Keratinocyte (primary cell): ENCODE data around the gene HDAC3. TPM values are rescaled to one million over a fixed set of nuclear protein-coding genes. Genes with fewer than 3 reads are reported as not detected.

Experiments used
- DNase-seq: peaks from one replicate; pipeline ENCODE4 v3.0.0-alpha.2; 2011; ENCODE audit warnings: low read depth, missing footprints, low spot score
- FAIRE-seq: peaks from 2 replicates; lab custom pipeline; 2011; peaks lifted over from hg19 to GRCh38; lab: Jason Lieb, UNC
- H2AFZ ChIP-seq: 2 replicates; pipeline ENCODE4 v1.6.0; 2012; ENCODE audit warnings: low read length, control low read depth, inconsistent platforms; ENCODE audit not compliant: control insufficient read depth
- H3K27ac ChIP-seq: 2 replicates; pipeline ENCODE4 v1.5.1; 2011; ENCODE audit warnings: low read length; ENCODE audit not compliant: control insufficient read depth, insufficient read depth
- H3K27me3 ChIP-seq: 3 replicates; pipeline ENCODE4 v1.6.0; 2011; ENCODE audit warnings: low read length; ENCODE audit not compliant: control insufficient read depth, insufficient read depth; ENCODE audit errors: extremely low read depth
- H3K36me3 ChIP-seq, 2 experiments: 2 replicates in 1 of 2; 3 replicates in 1 of 2; pipeline ENCODE4 v1.5.1; 2011; ENCODE audit warnings: low read length in 2 of 2, mild to moderate bottlenecking in 1 of 2; ENCODE audit not compliant: control insufficient read depth in 2 of 2, insufficient read depth in 2 of 2; ENCODE audit errors: extremely low read depth in 1 of 2
- H3K4me1 ChIP-seq: 3 replicates; pipeline ENCODE4 v1.5.1; 2011; ENCODE audit warnings: low read length; ENCODE audit not compliant: control insufficient read depth, insufficient read depth; ENCODE audit errors: extremely low read depth
- H3K4me2 ChIP-seq: 3 replicates; pipeline ENCODE4 v1.6.0; 2011; ENCODE audit warnings: low read depth, low read length; ENCODE audit not compliant: control insufficient read depth, insufficient read depth; ENCODE audit errors: extremely low read depth
- H3K4me3 ChIP-seq, 3 experiments: fragments of 200-600 bp in 1 of 3; sonication (generic) in 1 of 3; 2 replicates in 2 of 3; 3 replicates in 1 of 3; pipeline ENCODE4 v1.5.1; 2011 to 2016; ENCODE audit warnings: low read length in 3 of 3, mild to moderate bottlenecking in 3 of 3, control low read depth in 2 of 3, inconsistent platforms in 1 of 3, low read depth in 1 of 3, mixed read lengths in 1 of 3, mixed run types in 1 of 3, moderate library complexity in 1 of 3; ENCODE audit not compliant: control insufficient read depth in 2 of 3, insufficient read depth in 2 of 3; ENCODE audit errors: extremely low read depth in 1 of 3
- H3K79me2 ChIP-seq: 2 replicates; pipeline ENCODE4 v1.6.0; 2012; ENCODE audit warnings: low read length; ENCODE audit not compliant: control insufficient read depth, insufficient read depth
- H3K9ac ChIP-seq: 3 replicates; pipeline ENCODE4 v1.6.0; 2011; ENCODE audit warnings: low read length; ENCODE audit not compliant: control insufficient read depth, insufficient read depth; ENCODE audit errors: extremely low read depth
- H3K9me1 ChIP-seq: 3 replicates; pipeline ENCODE4 v1.6.0; 2011; ENCODE audit warnings: low read length; ENCODE audit not compliant: control insufficient read depth, insufficient read depth; ENCODE audit errors: extremely low read depth
- H3K9me3 ChIP-seq: 2 replicates; pipeline ENCODE4 v1.5.1; 2012; ENCODE audit warnings: low read depth, low read length; ENCODE audit not compliant: control insufficient read depth
- H4K20me1 ChIP-seq: 3 replicates; pipeline ENCODE4 v1.6.0; 2011; ENCODE audit warnings: low read length; ENCODE audit not compliant: control insufficient read depth, insufficient read depth; ENCODE audit errors: extremely low read depth
- CTCF ChIP-seq, 3 experiments: IDR thresholded peaks in 1 of 3; conservative IDR thresholded peaks in 1 of 3; optimal IDR thresholded peaks in 1 of 3; 2 replicates in 2 of 3; 3 replicates in 1 of 3; pipeline versions ENCODE3 to v1.5.1; 2011; ENCODE audit warnings: low read length in 3 of 3, mild to moderate bottlenecking in 3 of 3, moderate library complexity in 2 of 3, control low read depth in 1 of 3, inconsistent platforms in 1 of 3; ENCODE audit not compliant: insufficient read depth in 2 of 3; ENCODE audit errors: extremely low read depth in 1 of 3
- EZH2 ChIP-seq: IDR thresholded peaks from one replicate; pipeline ENCODE4 v1.6.1; 2012; ENCODE audit warnings: inconsistent platforms, mild to moderate bottlenecking, low read length, moderate library complexity
- dilution Hi-C: fragments of 300-500 bp; cut with MboI; formaldehyde crosslinking; loops from one replicate; pipeline ENCODE4 v1.7.0; 2020; ENCODE audit warnings: low sequenced_read_pairs; ENCODE audit not compliant: extremely low pct_ligation_motif_present
- polyA plus RNA-seq, 5 experiments: library from polyadenylated mRNA; depleted of rRNA in 3 of 5; stranded (reverse) in 3 of 5; stranded (forward) in 1 of 5; unstranded in 1 of 5; fragments of >200 nt; gene quantifications; 1 replicate in 1 of 5; 2 replicates in 3 of 5; 3 replicates in 1 of 5; pipeline versions ENCODE4 v1.2.1 to v1.2.3, GENCODE V29; 2011 to 2012; ENCODE audit warnings: missing spikeins in 2 of 5, low read depth in 1 of 5, low replicate concordance in 1 of 5

Gene HDAC3
- polyA plus RNA-seq, 1 donor (not counting 4 experiments of a cell fraction or from before 2014, with no cell fraction given), result 97.4 TPM

- TF ChIP-seq EZH2, result no peak
- no peak for TF ChIP-seq CTCF (optimal IDR thresholded peaks at IDR 0.05 in 1 of 3, IDR thresholded peaks at IDR 0.05 in 1 of 3, conservative IDR thresholded peaks at IDR 0.05 in 1 of 3; ENCODE audit: extremely low read depth in 1 of 3, insufficient read depth in 2 of 3, low read length in 3 of 3)
- Histone ChIP-seq H3K79me2 (peaks cover 21% of the 10 kb centered on the region), H3K9me3 (no peaks in the 10 kb centered on the region), H4K20me1 (peaks cover 3% of the 10 kb centered on the region), H3K4me2 (no peak overlapping the region), H2AFZ (no peak overlapping the region), H3K4me1 (peaks cover 26% of the 10 kb centered on the region), H3K4me3 (no peak overlapping the region), H3K9me1 (peaks cover 2% of the 10 kb centered on the region), H3K27ac (no peak overlapping the region), H3K27me3 (no peaks in the 10 kb centered on the region), H3K36me3 (peaks cover 6 to 10% of the 10 kb centered on the region in 2 experiments), H3K9ac (no peak overlapping the region)
- dilution Hi-C loops, result no loop called here
- DNase-seq (no peak), FAIRE-seq (no peak)
Measured at GRCh38 chr5:141639357-141640050, 2.9 kb upstream of the HDAC3 start.

GRCh38 chr5:141638771-141639170, 2.1 kb upstream of the HDAC3 start:
- dilution Hi-C loops, result no loop called here
- peaks cover 6 to 10% of the 10 kb centered on the region in 2 experiments for H3K36me3 ChIP-seq
- H3K4me1 ChIP-seq, result peaks cover 26% of the 10 kb centered on the region
- H4K20me1 ChIP-seq, result peaks cover 3% of the 10 kb centered on the region
- H3K27ac ChIP-seq, result no peak overlapping the region
- H3K9ac ChIP-seq, result no peak overlapping the region
- H3K9me1 ChIP-seq, result peaks cover 2% of the 10 kb centered on the region
- H3K4me3 ChIP-seq, result no peak overlapping the region
- no peak overlapping the region for H2AFZ ChIP-seq
- FAIRE-seq, result no peak
- no peak for DNase-seq
- peak overlapping the region; percentile 100 for H3K4me2 ChIP-seq
- no peaks in the 10 kb centered on the region for H3K9me3 ChIP-seq
- peaks cover 28% of the 10 kb centered on the region for H3K79me2 ChIP-seq
- TF ChIP-seq CTCF (optimal IDR thresholded peaks at IDR 0.05 in 1 of 3, IDR thresholded peaks at IDR 0.05 in 1 of 3, conservative IDR thresholded peaks at IDR 0.05 in 1 of 3; ENCODE audit: extremely low read depth in 1 of 3, insufficient read depth in 2 of 3, low read length in 3 of 3) (no peak), EZH2 (no peak)
- H3K27me3 ChIP-seq, result no peaks in the 10 kb centered on the region
